Astrocyte (in vitro differentiated cells and primary cell): ENCODE data around the gene PXN. TPM values are rescaled to one million over a fixed set of nuclear protein-coding genes. Genes with fewer than 3 reads are reported as not detected.

ENCODE experiments used
- DNase-seq: peaks from one replicate; pipeline ENCODE4 v3.0.0-alpha.2; 2010; ENCODE audit warnings: low read depth
- FAIRE-seq: peaks from 2 replicates; lab custom pipeline; 2011; peaks lifted over from hg19 to GRCh38; lab: Jason Lieb, UNC
- H2AFZ ChIP-seq: 2 replicates; pipeline ENCODE4 v1.6.0; 2012; ENCODE audit warnings: low read depth, low read length, inconsistent platforms
- H3K27ac ChIP-seq: 2 replicates; pipeline ENCODE4 v1.5.1; 2011; ENCODE audit warnings: low read depth, low read length, inconsistent platforms
- H3K27me3 ChIP-seq: 2 replicates; pipeline ENCODE4 v1.6.0; 2011; ENCODE audit warnings: low read length, inconsistent platforms; ENCODE audit not compliant: insufficient read depth
- H3K36me3 ChIP-seq: 2 replicates; pipeline ENCODE4 v1.5.1; 2011; ENCODE audit warnings: low read length, inconsistent platforms; ENCODE audit not compliant: insufficient read depth
- H3K4me1 ChIP-seq: 2 replicates; pipeline ENCODE4 v1.5.1; 2011; ENCODE audit warnings: low read length, inconsistent platforms; ENCODE audit not compliant: insufficient read depth
- H3K4me2 ChIP-seq: 2 replicates; pipeline ENCODE4 v1.6.0; 2012; ENCODE audit warnings: low read length, inconsistent platforms
- H3K4me3 ChIP-seq: 2 replicates; pipeline ENCODE4 v1.5.1; 2011; ENCODE audit warnings: low read depth, mild to moderate bottlenecking, low read length, inconsistent platforms; ENCODE audit not compliant: insufficient read depth
- H3K79me2 ChIP-seq: 2 replicates; pipeline ENCODE4 v1.6.0; 2012; ENCODE audit warnings: mild to moderate bottlenecking, low read length, inconsistent platforms; ENCODE audit not compliant: insufficient read depth
- H3K9ac ChIP-seq: 2 replicates; pipeline ENCODE4 v1.6.0; 2012; ENCODE audit warnings: mild to moderate bottlenecking, low read length, inconsistent platforms
- H3K9me3 ChIP-seq: 2 replicates; pipeline ENCODE4 v1.5.1; 2012; ENCODE audit warnings: low read depth, mild to moderate bottlenecking, low read length, inconsistent platforms; ENCODE audit not compliant: insufficient read depth
- H4K20me1 ChIP-seq: 2 replicates; pipeline ENCODE4 v1.6.0; 2012; ENCODE audit warnings: low read length, inconsistent platforms; ENCODE audit not compliant: insufficient read depth
- H3K27ac Mint-ChIP-seq: one replicate; pipeline ENCODE4 v1.8.0; 2021; ENCODE audit warnings: mild to moderate bottlenecking, mixed read lengths; ENCODE audit not compliant: unreplicated experiment
- H3K27me3 Mint-ChIP-seq: one replicate; pipeline ENCODE4 v1.8.0; 2021; ENCODE audit warnings: low read depth, mixed read lengths; ENCODE audit not compliant: unreplicated experiment
- H3K36me3 Mint-ChIP-seq: one replicate; pipeline ENCODE4 v1.8.0; 2021; ENCODE audit warnings: low read depth, mixed read lengths; ENCODE audit not compliant: unreplicated experiment
- H3K4me1 Mint-ChIP-seq: one replicate; pipeline ENCODE4 v1.8.0; 2021; ENCODE audit warnings: low read depth, mixed read lengths; ENCODE audit not compliant: unreplicated experiment
- H3K4me3 Mint-ChIP-seq: one replicate; pipeline ENCODE4 v1.8.0; 2021; ENCODE audit warnings: mild to moderate bottlenecking, moderate library complexity, mixed read lengths; ENCODE audit not compliant: unreplicated experiment
- H3K9me3 Mint-ChIP-seq: one replicate; pipeline ENCODE4 v1.8.0; 2021; ENCODE audit warnings: mild to moderate bottlenecking, mixed read lengths; ENCODE audit not compliant: unreplicated experiment
- CTCF ChIP-seq: IDR thresholded peaks from 2 replicates; pipeline ENCODE4 v1.5.1; 2011; ENCODE audit warnings: low read depth, mild to moderate bottlenecking, inconsistent platforms, low read length, moderate library complexity; ENCODE audit not compliant: insufficient read depth
- EZH2 ChIP-seq: IDR thresholded peaks from 2 replicates; pipeline ENCODE4 v1.6.1; 2012; ENCODE audit warnings: mild to moderate bottlenecking, low read length, inconsistent platforms; ENCODE audit not compliant: insufficient read depth
- total RNA-seq: library from RNA; stranded (reverse); gene quantifications from 2 replicates; pipeline ENCODE4 v1.2.1, GENCODE V29; 2021

PXN gene
- total RNA-seq, 1 donor from 2014 or later = 151 TPM

- Mint-ChIP-seq H3K9me3 (no peaks in the 10 kb centered on the region), H3K36me3 (peaks cover 11% of the 10 kb centered on the region), H3K27me3 (no peaks in the 10 kb centered on the region), H3K4me3 (peak overlapping the region; percentile 34), H3K4me1 (peaks cover 53% of the 10 kb centered on the region), H3K27ac (peak overlapping the region; percentile 47)
- peaks cover 17% of the 10 kb centered on the region for H3K36me3 ChIP-seq
- H3K4me3 ChIP-seq = no peak overlapping the region
- no peak for TF ChIP-seq CTCF
- no peak for TF ChIP-seq EZH2
- H3K4me2 ChIP-seq = peak overlapping the region; percentile 86
- H3K27ac ChIP-seq = no peak overlapping the region
- H2AFZ ChIP-seq = no peak overlapping the region
- H3K9ac ChIP-seq = peak overlapping the region; percentile 34
- H3K27me3 ChIP-seq = no peaks in the 10 kb centered on the region
- peaks cover 56% of the 10 kb centered on the region for H4K20me1 ChIP-seq
- FAIRE-seq (no peak), DNase-seq (no peak)
- H3K79me2 ChIP-seq = peaks cover 85% of the 10 kb centered on the region
- peaks cover 73% of the 10 kb centered on the region for H3K4me1 ChIP-seq
- H3K9me3 ChIP-seq = no peaks in the 10 kb centered on the region
Observed at GRCh38 chr12:120227233-120228040, 38.1 kb downstream of the PXN start.

- no peak overlapping the region for H3K4me3 Mint-ChIP-seq
- H3K9ac ChIP-seq = peak overlapping the region; percentile 45
- DNase-seq (no peak), FAIRE-seq (no peak)
- H3K27ac Mint-ChIP-seq = no peak overlapping the region
- H3K36me3 Mint-ChIP-seq = peaks cover 11% of the 10 kb centered on the region
- peaks cover 59% of the 10 kb centered on the region for H3K4me1 ChIP-seq
- no peaks in the 10 kb centered on the region for H3K27me3 ChIP-seq
- peaks cover 24% of the 10 kb centered on the region for H3K36me3 ChIP-seq
- H3K9me3 ChIP-seq = no peaks in the 10 kb centered on the region
- H3K27ac ChIP-seq = no peak overlapping the region
- no peaks in the 10 kb centered on the region for H3K9me3 Mint-ChIP-seq
- H4K20me1 ChIP-seq = peaks cover 67% of the 10 kb centered on the region
- no peak for TF ChIP-seq CTCF
- TF ChIP-seq EZH2 = no peak
- peaks cover 39% of the 10 kb centered on the region for H3K4me1 Mint-ChIP-seq
- peak overlapping the region; percentile 44 for H3K4me2 ChIP-seq
- H3K4me3 ChIP-seq = no peak overlapping the region
- no peak overlapping the region for H2AFZ ChIP-seq
- H3K79me2 ChIP-seq = peaks cover 91% of the 10 kb centered on the region
- no peaks in the 10 kb centered on the region for H3K27me3 Mint-ChIP-seq
Observed at GRCh38 chr12:120225852-120226640, 39.5 kb downstream of the PXN start.
